ENCODE data around the gene IGF2BP2.
"Not testable (repeated sequence)": the region's sequence is repeated elsewhere in the genome, so short reads cannot be mapped to it uniquely, and the experiment has no call there.

IGF2BP2 gene

GRCh38 chr3:185645596-185646381 lies 179.1 kb downstream of the IGF2BP2 start:
- no peak for DNase-seq (ENCODE audit: low read depth in 2 of 2)

DNA sequence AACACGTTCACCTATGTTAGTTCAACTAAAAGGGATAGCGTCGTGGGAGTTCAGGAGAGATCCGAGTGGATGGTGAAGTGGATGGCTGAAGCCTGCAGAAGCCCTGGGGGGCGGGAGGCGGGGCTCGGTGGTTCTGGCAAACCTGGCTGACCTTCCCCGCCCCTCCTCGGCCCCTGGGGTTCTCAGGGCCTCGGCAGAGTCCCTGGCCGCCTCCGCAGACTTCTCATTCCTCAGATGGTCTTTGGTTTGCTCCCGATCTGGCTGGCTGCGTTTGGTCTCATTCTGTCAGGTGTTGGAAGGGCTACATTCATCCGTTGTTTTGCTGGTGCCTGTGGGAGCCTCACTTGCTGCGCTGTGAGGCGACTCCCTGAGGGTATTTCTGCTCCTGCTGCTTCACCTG lies 179.7 kb downstream of the IGF2BP2 start:
- not testable (repeated sequence) for DNase-seq (ENCODE audit: low read depth in 2 of 2)

GRCh38 chr3:185640308-185640707 lies 184.5 kb downstream of the IGF2BP2 start:
- no peak for DNase-seq (ENCODE audit: low read depth in 2 of 2)

DNA sequence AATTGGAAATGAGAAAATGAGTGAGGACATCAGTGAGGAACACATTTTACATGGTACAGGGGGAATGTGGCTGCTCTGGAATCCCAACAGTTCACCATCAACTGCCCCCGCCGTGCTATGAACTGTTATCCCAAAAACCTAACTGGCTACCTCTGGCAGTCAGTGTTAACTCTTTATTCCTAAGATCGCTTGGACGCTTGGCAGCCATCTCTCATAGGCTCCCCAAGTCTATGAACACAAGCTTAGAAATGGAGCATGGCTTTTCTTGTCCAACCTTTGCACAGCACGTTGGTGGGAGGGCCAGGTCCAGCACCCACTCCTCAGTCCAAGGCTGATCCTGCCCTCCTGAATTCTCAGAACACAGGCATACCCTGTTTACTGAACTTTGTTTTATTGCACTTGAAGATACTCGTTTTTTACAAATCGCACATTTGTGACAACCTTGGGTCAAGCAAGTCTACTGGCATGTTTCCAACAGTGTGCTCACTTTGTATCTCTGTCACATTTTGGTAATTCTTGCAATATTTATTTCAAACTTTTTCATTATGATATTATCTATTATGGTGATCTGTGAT lies 185.1 kb downstream of the IGF2BP2 start:
- DNase-seq (ENCODE audit: low read depth in 2 of 2) = no peak

- DNase-seq (ENCODE audit: low read depth in 2 of 2) = not testable (repeated sequence)
Measured at GRCh38 chr3:185638651-185639050, 186.2 kb downstream of the IGF2BP2 start.

DNA sequence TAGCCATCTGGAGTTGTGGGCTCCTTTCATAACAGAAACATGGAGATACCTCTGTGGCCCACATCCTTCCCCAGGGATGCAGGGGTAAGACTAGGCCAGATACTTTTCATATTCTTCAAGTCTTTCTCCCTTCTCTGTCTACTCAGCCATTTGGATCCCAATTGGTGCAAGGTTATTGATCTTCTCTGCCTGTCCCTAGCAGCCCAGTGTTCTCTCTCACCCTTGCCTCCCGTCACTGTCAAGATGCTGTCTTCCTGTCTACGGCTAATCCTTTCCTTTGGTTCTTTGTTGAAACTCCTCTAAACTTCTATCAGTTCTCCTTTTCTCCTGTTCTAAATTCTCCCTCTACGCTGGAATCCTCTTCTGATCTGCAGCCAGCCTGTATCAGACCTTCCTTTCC lies 187.5 kb downstream of the IGF2BP2 start:
- no peak for DNase-seq (ENCODE audit: low read depth in 2 of 2)

DNA sequence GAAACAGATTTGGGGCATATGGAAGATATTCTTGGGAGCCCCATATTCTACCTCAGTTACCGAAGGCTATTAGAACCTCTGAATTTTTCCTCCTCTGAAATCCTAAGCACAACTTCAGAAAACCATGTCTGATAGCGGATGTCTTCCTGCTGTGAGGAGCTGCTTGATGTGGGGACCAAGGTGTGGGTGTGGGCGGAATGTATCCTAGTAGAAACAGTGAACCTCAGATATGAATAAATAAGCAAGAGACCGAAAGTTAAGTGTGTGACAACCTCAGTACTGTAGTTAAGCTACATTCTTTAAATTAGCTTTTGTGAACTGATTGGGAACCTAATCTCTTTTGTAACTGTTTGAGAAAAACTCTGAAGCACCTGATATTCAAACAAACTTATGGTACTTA lies 191.8 kb downstream of the IGF2BP2 start:
- no peak for DNase-seq (ENCODE audit: low read depth in 2 of 2)

- no peak for DNase-seq (ENCODE audit: low read depth in 2 of 2)
Measured at GRCh38 chr3:185631508-185632206, 193.2 kb downstream of the IGF2BP2 start.

GRCh38 chr3:185631108-185631507 lies 193.7 kb downstream of the IGF2BP2 start:
- DNase-seq (ENCODE audit: low read depth in 2 of 2) = no peak

DNA sequence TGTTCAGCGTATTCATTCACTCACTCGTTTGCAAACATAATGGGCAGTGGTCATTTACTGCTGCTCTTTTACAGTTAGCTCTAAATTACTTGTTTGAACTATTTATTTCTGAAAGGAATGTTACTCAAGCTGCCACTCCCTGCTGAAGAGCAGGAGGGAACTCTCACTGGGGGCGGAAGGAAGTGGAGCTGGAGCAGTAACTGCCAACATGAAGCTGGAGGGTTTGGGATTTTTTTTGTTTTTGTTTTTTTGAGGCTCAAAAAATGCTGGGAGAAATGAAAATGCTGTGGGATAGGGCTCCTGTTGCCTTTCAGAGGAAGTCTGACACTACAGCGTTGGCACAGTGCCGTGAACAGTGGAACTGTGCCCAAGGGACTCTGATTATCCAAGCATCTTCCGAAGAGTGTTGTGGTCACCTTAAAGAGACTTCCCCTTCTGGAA lies 194.6 kb downstream of the IGF2BP2 start:
- DNase-seq (ENCODE audit: low read depth in 2 of 2) = no peak

- DNase-seq (ENCODE audit: low read depth in 2 of 2) = no peak
Measured at GRCh38 chr3:185629554-185630181, 195.2 kb downstream of the IGF2BP2 start.

DNA sequence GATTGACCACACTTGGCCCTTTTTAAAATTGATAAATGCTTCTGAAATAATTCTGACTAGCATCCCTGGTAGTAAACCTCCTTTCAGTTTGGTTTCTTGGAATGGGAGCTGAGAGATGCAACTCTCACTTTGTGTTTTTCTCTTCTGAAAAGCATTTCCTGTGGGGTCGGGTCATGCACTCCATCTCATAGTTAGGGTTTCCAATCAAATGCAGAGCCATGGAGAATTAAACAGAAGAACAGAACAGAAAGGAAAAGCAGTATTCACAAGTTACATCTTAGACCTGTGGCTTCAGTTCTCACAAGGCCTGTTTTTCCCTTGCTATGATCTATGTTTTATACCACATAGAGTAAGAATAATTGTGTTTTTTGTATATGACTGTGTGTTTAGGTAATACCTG lies 199.1 kb downstream of the IGF2BP2 start:
- no peak for DNase-seq (ENCODE audit: low read depth in 2 of 2)

DNA sequence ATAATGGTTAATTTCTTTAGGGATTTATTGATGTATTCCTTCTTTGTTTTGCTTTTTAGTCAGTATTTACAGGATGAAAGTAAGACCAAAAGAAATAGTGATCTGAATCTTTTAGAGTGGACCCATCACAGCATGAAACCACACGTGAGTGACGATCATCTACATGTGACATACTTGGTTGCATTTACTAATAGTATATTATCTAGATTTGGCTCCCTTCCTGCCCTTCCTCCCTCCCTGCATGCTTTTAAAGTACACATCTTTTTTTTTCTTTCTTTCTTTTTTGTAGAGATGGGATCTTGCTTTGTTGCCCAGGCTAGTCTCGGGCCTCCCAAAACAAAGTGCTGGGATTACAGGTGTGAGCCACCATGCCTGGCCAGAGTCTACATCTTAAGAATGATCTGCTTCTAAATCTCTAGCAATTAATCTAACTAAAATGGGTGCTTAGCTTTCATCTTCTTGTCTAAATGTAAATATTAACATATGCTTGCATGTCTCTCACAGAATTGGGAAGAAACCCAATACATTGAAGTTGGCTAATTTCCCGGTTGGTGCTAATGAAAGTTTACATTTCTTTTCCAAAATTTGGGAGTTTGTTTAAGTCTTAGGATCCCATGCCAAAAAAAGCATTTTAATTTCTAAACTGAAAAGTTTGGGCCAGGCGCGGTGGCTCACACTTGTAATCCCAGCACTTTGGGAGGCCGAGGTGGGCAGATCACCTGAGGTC lies 200.7 kb downstream of the IGF2BP2 start:
- DNase-seq (ENCODE audit: low read depth in 2 of 2) = no peak

- DNase-seq (ENCODE audit: low read depth in 2 of 2) = no peak
Measured at GRCh38 chr3:185613016-185613415, 211.8 kb downstream of the IGF2BP2 start.

DNA sequence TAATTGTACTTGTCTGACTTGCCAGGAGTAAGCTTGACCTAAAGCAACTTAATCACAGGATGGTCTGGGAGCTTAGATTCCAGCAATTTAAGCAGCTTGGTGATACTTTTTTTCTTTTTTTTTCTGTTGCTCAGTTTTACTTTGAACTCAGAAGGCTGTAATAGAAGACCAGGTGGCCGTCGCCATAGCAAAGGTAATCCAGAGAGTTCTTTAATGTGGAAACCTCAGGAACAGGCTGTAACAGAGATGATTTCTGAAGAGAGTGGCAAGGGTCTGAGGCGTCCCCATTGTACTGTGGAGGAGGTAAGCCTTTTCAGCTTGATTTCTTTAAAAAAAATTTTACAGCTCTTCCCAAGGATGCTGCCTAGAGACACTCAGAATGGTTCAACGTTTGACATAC lies 218.6 kb downstream of the IGF2BP2 start:
- DNase-seq (ENCODE audit: low read depth in 2 of 2) = no peak

GRCh38 chr3:185605566-185605965 lies 219.3 kb downstream of the IGF2BP2 start:
- no peak for DNase-seq (ENCODE audit: low read depth in 2 of 2)

- no peak for DNase-seq (ENCODE audit: low read depth in 2 of 2)
Measured at GRCh38 chr3:185595526-185595925, 229.3 kb downstream of the IGF2BP2 start.

DNA sequence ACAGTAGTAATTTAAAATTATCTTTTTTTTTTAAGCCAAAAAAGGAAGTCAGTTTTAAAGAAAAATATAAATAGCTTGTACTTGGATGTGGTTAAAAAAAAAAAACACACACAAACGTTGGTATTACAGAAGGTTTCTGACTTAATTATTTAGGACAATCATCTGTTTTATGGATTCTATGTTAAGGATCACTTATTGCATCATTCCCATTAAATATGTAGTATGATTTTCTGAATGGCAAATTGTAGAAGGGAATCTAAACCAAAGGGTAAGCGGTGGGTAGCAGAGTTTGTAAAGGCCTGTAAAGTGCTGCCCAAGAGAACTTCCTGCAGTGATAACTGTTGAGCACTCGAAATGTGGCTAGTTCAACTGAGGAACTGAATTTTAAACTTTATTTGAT lies 230.8 kb downstream of the IGF2BP2 start:
- DNase-seq (ENCODE audit: low read depth in 2 of 2) = no peak

Measured in stimulated activated CD4-positive, alpha-beta T cell treated with anti-CD3 and anti-CD28 coated beads, Interleukin-1b, Interleukin-23, amount 100 ng/mL, for 1 hour (primary cell).